Psoas muscle (tissue), 8 donors: ENCODE results near the gene NMRK2. TPM values are rescaled to one million over a fixed set of nuclear protein-coding genes. Genes with fewer than 3 reads are reported as not detected.

ENCODE experiments used
- ATAC-seq, 4 donors: fragments of 200-7000 bp; cut with Tn5 transposase; one replicate each; pipeline ENCODE4 v1.9.1; 2020; ENCODE audit warnings: moderate library complexity in 3 of 4, mild to moderate bottlenecking in 2 of 4
- DNase-seq, 2 donors: peaks; one replicate each; pipeline ENCODE4 v3.0.0-alpha.2; 2020
- H3K27ac ChIP-seq: fragments of 200-600 bp; one replicate; pipeline ENCODE4 v1.8.0; 2022
- H3K27me3 ChIP-seq, 3 donors: fragments of 200-600 bp in 1 of 3; one replicate each; pipeline versions ENCODE4 v1.6.1 to v1.8.0; 2013 to 2022; ENCODE audit warnings: low read length in 2 of 3, mild to moderate bottlenecking in 2 of 3, moderate library complexity in 1 of 3; ENCODE audit not compliant: insufficient read depth in 3 of 3
- H3K36me3 ChIP-seq, 2 donors: fragments of 200-600 bp in 1 of 2; one replicate each; pipeline versions ENCODE4 v1.6.1 to v1.8.0; 2013 to 2022; ENCODE audit warnings: low read depth in 1 of 2, mild to moderate bottlenecking in 1 of 2, moderate library complexity in 1 of 2; ENCODE audit not compliant: insufficient read depth in 1 of 2
- H3K4me1 ChIP-seq: fragments of 200-600 bp; one replicate; pipeline ENCODE4 v1.8.0; 2022
- H3K4me3 ChIP-seq: fragments of 200-600 bp; one replicate; pipeline ENCODE4 v1.8.0; 2022; ENCODE audit warnings: mild to moderate bottlenecking
- H3K9me3 ChIP-seq: fragments of 200-600 bp; one replicate; pipeline ENCODE4 v1.8.0; 2022
- CTCF ChIP-seq: fragments of 200-600 bp; IDR thresholded peaks from one replicate; pipeline ENCODE4 v1.8.0; 2022; ENCODE audit warnings: antibody characterized with exemption
- WGBS, 3 donors: extraction: QIAGEN DNeasy Blood & Tissue Kit; methylation state at CpG; one replicate each; pipeline versions ENCODE4 v1.1.6 to v1.1.7; 2013; 5-methylcytosine and 5-hydroxymethylcytosine counted together
- intact Hi-C, 2 donors: fragments of 100-400 bp; cut with DNase I; formaldehyde crosslinking; loops; one replicate each; pipeline versions ENCODE4 v1.11.0 to v1.14.2; 2022
- polyA plus RNA-seq, 3 donors: library from polyadenylated mRNA; stranded (reverse); fragments of 200-250 nt; gene quantifications; one replicate each; pipeline ENCODE4 v1.2.3, GENCODE V29; 2013
- total RNA-seq, 4 donors: library from RNA; stranded (reverse); fragmentation: NEBNext Ultra II Directional in 2 of 4; extraction: Animal tissue kit (Norgen Biotek cat#: 25700) in 2 of 4; gene quantifications; one replicate each; pipeline versions ENCODE4 v1.2.1 to v1.2.4, GENCODE V29; 2021 to 2023
- donor health status: healthy with polysubstance abuse.
- donor health status: DM: no; HTN: no; CAD: no; lungs with moderate emphysema.
- donor health status: Bipolar disorder and iron deficiency.
- donor health status: healthy.
- donor health status: DM: yes; HTN: yes; CAD: no.
- donor health status: DM: no; HTN: no; CAD: no.
- donor health status: DM: no; HTN: no; CAD: no.
- donor health status: DM: yes; HTN: yes; CAD: no.

Gene NMRK2
- total and polyA plus RNA-seq, 7 donors: 9.0 to 755 (median 94.5) TPM

DNA sequence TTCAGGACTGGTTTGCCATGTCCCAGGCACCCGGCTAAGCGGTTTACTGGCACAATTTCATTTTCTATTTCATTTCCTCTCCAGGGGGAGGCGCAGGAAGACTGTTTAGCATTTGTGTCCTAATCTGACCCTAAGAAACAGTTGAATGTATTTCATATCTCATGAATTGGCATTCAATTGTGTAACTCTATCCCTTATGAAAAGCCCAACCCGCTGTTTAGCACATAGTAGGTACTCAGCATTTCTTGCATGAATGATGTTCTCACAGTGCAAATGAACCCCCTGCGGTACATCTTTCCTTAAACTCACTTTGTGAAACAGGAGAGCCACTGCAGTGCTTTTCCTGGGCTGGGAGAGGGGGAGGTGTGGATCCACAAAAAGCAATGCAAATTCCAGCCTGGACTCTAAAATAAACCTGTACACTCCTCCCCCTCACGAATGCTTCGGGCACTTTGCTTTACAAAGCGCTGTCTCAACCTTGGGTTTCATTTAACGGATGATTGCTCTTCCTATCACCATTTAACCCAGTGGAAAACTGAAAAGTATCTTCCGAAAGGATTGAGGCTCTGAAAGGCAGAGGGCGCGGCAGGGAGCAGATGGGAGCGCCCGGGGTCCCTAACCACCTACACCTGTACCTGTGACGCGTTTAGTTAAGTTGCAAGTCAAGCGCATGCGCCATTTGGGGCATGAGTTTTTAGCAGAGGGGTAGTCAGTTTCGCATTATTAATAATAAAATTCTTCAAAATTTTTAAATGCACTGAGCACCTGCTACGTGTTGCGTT is 53.6 kb downstream of the NMRK2 start:
- 3 to 4% (median 4%) methylated on average over 21 of the region's 21 CpGs for WGBS, 3 donors
- ATAC-seq (peak; percentile 24 to 63 (median 48)), DNase-seq (peak in 1 of 2 donors; percentile 27)
- H3K9me3 ChIP-seq: no peaks in the 10 kb centered on the region
- H3K27ac ChIP-seq: peak overlapping the region; percentile 95
- peak overlapping the region; percentile 91 for H3K4me3 ChIP-seq
- H3K4me1 ChIP-seq: peaks cover 42% of the 10 kb centered on the region
- H3K36me3 ChIP-seq: peaks cover 21 to 32% of the 10 kb centered on the region in 2 donors
- intact Hi-C loops: loop anchor here (1.0 to 10.0 kb wide), 5 partner anchors 164 to 224 kb away; partner anchors contain the start of genes APBA3 (in 2 of the 2) and MRPL54 (in 2 of the 2)
- peak; percentile 62 for TF ChIP-seq CTCF
- H3K27me3 ChIP-seq: no peaks in the 10 kb centered on the region

- peak; percentile 88 for TF ChIP-seq CTCF
- peak; percentile 87 to 95 for DNase-seq
- no peaks in the 10 kb centered on the region for H3K27me3 ChIP-seq
- peak overlapping the region; percentile 91 for H3K4me3 ChIP-seq
- no peaks in the 10 kb centered on the region for H3K9me3 ChIP-seq
- H3K27ac ChIP-seq: peak overlapping the region; percentile 41
- intact Hi-C loops: loop anchor here (5.0 to 10.0 kb wide), 4 partner anchors 165 to 225 kb away; partner anchors contain the start of genes APBA3 (in 2 of the 2) and MRPL54 (in 2 of the 2)
- H3K36me3 ChIP-seq: peaks cover 13 to 18% of the 10 kb centered on the region in 2 donors
- ATAC-seq: peak in 3 of 4 donors; percentile 11 to 32 (median 16)
- 8 to 10% (median 8%) methylated on average over 28 to 30 of the region's 30 CpGs for WGBS, 3 donors
- peaks cover 32% of the 10 kb centered on the region for H3K4me1 ChIP-seq
Measured at GRCh38 chr19:3987619-3988371, 54.9 kb downstream of the NMRK2 start.

DNA sequence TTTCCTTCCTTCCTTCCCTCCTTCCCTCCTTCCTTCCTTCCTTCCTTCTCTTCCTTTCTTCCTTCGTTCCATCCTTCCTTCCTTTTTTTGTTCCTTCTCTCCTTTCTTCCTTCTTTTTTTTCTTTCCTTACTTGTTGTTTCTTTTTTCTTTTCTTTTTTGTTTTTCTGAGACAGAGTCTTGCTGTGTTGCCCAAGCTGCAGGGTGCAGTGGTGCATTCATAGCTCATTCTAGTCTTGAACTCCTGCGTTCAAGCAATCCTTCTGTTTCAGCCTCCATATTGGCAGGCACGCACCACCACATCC is 57.9 kb downstream of the NMRK2 start:
- ATAC-seq: no peak
- Histone ChIP-seq H3K4me3 (no peak overlapping the region), H3K4me1 (peaks cover 19% of the 10 kb centered on the region), H3K36me3 (no peaks in the 10 kb centered on the region), H3K9me3 (no peaks in the 10 kb centered on the region), H3K27ac (no peak overlapping the region), H3K27me3 (no peaks in the 10 kb centered on the region)
- no peak for TF ChIP-seq CTCF
- WGBS, 3 donors: 81 to 87% (median 82%) methylated on average over 3 of the region's 3 CpGs
- no peak for DNase-seq
- intact Hi-C loops: no loop called here

Other genes with a start within 250 kb of the NMRK2 start
- 10 to 100 TPM; 13.5 to 22.4 (median 17.9) TPM for gene PIP5K1C, start 232.6 kb upstream of the NMRK2 start, total RNA-seq
- 10 to 100 TPM in 1 of 3 donors, 1 to 10 TPM in 2; 8.7 to 20.7 (median 9.9) TPM for gene PIP5K1C, start 232.6 kb upstream of the NMRK2 start, polyA plus RNA-seq
- 1 to 10 TPM in 1 of 4 donors, under 1 TPM in 2, not detected in 1; 0.49 to 2.7 (median 0.99) TPM for gene TJP3, start 224.7 kb upstream of the NMRK2 start, total RNA-seq
- gene TJP3, start 224.7 kb upstream of the NMRK2 start, polyA plus RNA-seq: under 1 TPM; 0.21 to 0.46 (median 0.32) TPM
- 10 to 100 TPM; 17.7 to 23.6 (median 18.4) TPM for gene APBA3, start 171.4 kb upstream of the NMRK2 start, total RNA-seq
- gene APBA3, start 171.4 kb upstream of the NMRK2 start, polyA plus RNA-seq: 10 to 100 TPM; 19.4 to 30.1 (median 23.6) TPM
- 10 to 100 TPM; 35.2 to 68.8 (median 49.7) TPM for gene MRPL54, start 170.4 kb upstream of the NMRK2 start, total RNA-seq
- gene MRPL54, start 170.4 kb upstream of the NMRK2 start, polyA plus RNA-seq: 10 to 100 TPM; 40.9 to 81.3 (median 77.7) TPM
- not detected for gene RAX2, start 160.8 kb upstream of the NMRK2 start, total RNA-seq
- gene RAX2, start 160.8 kb upstream of the NMRK2 start, polyA plus RNA-seq: not detected
- gene MATK, start 146.7 kb upstream of the NMRK2 start, total RNA-seq: under 1 TPM; 0.32 to 0.68 (median 0.51) TPM
- gene MATK, start 146.7 kb upstream of the NMRK2 start, polyA plus RNA-seq: under 1 TPM; 0.16 to 0.24 (median 0.17) TPM
- gene ZFR2, start 64.0 kb upstream of the NMRK2 start, total RNA-seq: not detected
- gene ZFR2, start 64.0 kb upstream of the NMRK2 start, polyA plus RNA-seq: not detected
- not detected for gene ATCAY, start 52.4 kb upstream of the NMRK2 start, total RNA-seq
- under 1 TPM in 1 of 3 donors, not detected in 2; 0.04 TPM for gene ATCAY, start 52.4 kb upstream of the NMRK2 start, polyA plus RNA-seq
- gene DAPK3, start 38.0 kb downstream of the NMRK2 start, total RNA-seq: 100 to 1,000 TPM in 3 of 4 donors, 10 to 100 TPM in 1; 92.6 to 142 (median 105) TPM
- gene DAPK3, start 38.0 kb downstream of the NMRK2 start, polyA plus RNA-seq: 100 to 1,000 TPM; 148 to 176 (median 165) TPM
- gene EEF2, start 52.4 kb downstream of the NMRK2 start, total RNA-seq: 1,000 to 10,000 TPM; 2,332 to 3,628 (median 2,726) TPM
- gene EEF2, start 52.4 kb downstream of the NMRK2 start, polyA plus RNA-seq: 1,000 to 10,000 TPM; 1,416 to 1,891 (median 1,484) TPM
- 10 to 100 TPM; 14.6 to 27.2 (median 17.0) TPM for gene PIAS4, start 74.7 kb downstream of the NMRK2 start, total RNA-seq
- gene PIAS4, start 74.7 kb downstream of the NMRK2 start, polyA plus RNA-seq: 10 to 100 TPM; 12.7 to 21.8 (median 14.6) TPM
- gene ZBTB7A, start 133.8 kb downstream of the NMRK2 start, total RNA-seq: 10 to 100 TPM; 25.7 to 55.9 (median 45.7) TPM
- 10 to 100 TPM; 18.5 to 20.3 (median 20.0) TPM for gene ZBTB7A, start 133.8 kb downstream of the NMRK2 start, polyA plus RNA-seq
- gene MAP2K2, start 191.1 kb downstream of the NMRK2 start, total RNA-seq: 100 to 1,000 TPM; 136 to 192 (median 151) TPM
- 100 to 1,000 TPM; 189 to 290 (median 207) TPM for gene MAP2K2, start 191.1 kb downstream of the NMRK2 start, polyA plus RNA-seq
- gene CREB3L3, start 220.6 kb downstream of the NMRK2 start, total RNA-seq: not detected
- under 1 TPM in 2 of 3 donors, not detected in 1; 0.04 to 0.22 TPM for gene CREB3L3, start 220.6 kb downstream of the NMRK2 start, polyA plus RNA-seq
- gene SIRT6, start 249.5 kb downstream of the NMRK2 start, total RNA-seq: 10 to 100 TPM in 3 of 4 donors, 1 to 10 TPM in 1; 8.4 to 13.1 (median 11.4) TPM
- 10 to 100 TPM; 15.0 to 23.5 (median 22.9) TPM for gene SIRT6, start 249.5 kb downstream of the NMRK2 start, polyA plus RNA-seq
- 1 to 10 TPM in 2 of 4 donors, under 1 TPM in 2; 0.36 to 2.7 (median 0.84) TPM for gene ANKRD24, start 249.6 kb downstream of the NMRK2 start, total RNA-seq
- gene ANKRD24, start 249.6 kb downstream of the NMRK2 start, polyA plus RNA-seq: under 1 TPM; 0.34 to 0.74 (median 0.41) TPM